Heart right ventricle (tissue), 16 donors: ENCODE results near the gene ERAS. TPM values are rescaled to one million over a fixed set of nuclear protein-coding genes. Genes with fewer than 3 reads are reported as not detected.

ENCODE experiments used
- ATAC-seq, 8 donors: fragments of 200-7000 bp; cut with Tn5 transposase; one replicate each; pipeline ENCODE4 v1.9.1; 2020; ENCODE audit warnings: mild to moderate bottlenecking in 8 of 8, moderate library complexity in 8 of 8, moderate number of reproducible peaks in 1 of 8
- DNase-seq, 2 donors: peaks; one replicate each; pipeline ENCODE4 v3.0.0-alpha.2; 2020
- H3K27ac ChIP-seq, 10 donors: fragments of 200-600 bp; sonication (generic) in 2 of 10; one replicate each; pipeline versions ENCODE4 v1.5.0 to v1.8.0; 2020 to 2022; ENCODE audit warnings: mild to moderate bottlenecking in 3 of 10
- H3K27me3 ChIP-seq, 7 donors: fragments of 200-600 bp; one replicate each; pipeline ENCODE4 v1.8.0; 2021 to 2022; ENCODE audit warnings: mild to moderate bottlenecking in 2 of 7
- H3K36me3 ChIP-seq, 9 donors: fragments of 200-600 bp; sonication (generic) in 1 of 9; one replicate each; pipeline versions ENCODE4 v1.5.0 to v1.8.0; 2020 to 2022; ENCODE audit warnings: mild to moderate bottlenecking in 2 of 9
- H3K4me1 ChIP-seq, 9 donors: fragments of 200-600 bp; sonication (generic) in 1 of 9; one replicate each; pipeline versions ENCODE4 v1.5.0 to v1.8.0; 2020 to 2022; ENCODE audit warnings: mild to moderate bottlenecking in 4 of 9
- H3K4me3 ChIP-seq, 10 donors: fragments of 200-600 bp; sonication (generic) in 2 of 10; one replicate each; pipeline versions ENCODE4 v1.5.0 to v1.8.0; 2020 to 2022; ENCODE audit warnings: mild to moderate bottlenecking in 7 of 10, moderate library complexity in 2 of 10
- H3K9me3 ChIP-seq, 11 donors: fragments of 200-600 bp in 10 of 11; sonication (generic) in 2 of 11; one replicate each; pipeline versions ENCODE4 v1.5.0 to v1.8.0; 2013 to 2022; ENCODE audit warnings: mild to moderate bottlenecking in 2 of 11, control low read depth in 1 of 11, moderate library complexity in 1 of 11
- CTCF ChIP-seq, 9 donors: fragments of 200-600 bp; sonication (generic) in 2 of 9; IDR thresholded peaks; one replicate each; pipeline versions ENCODE4 v1.5.0 to v1.8.0; 2021 to 2022; ENCODE audit warnings: antibody characterized with exemption in 9 of 9, mild to moderate bottlenecking in 5 of 9, moderate library complexity in 1 of 9
- WGBS, 2 donors: extraction: QIAGEN DNeasy Blood & Tissue Kit; methylation state at CpG; one replicate each; pipeline ENCODE4 v1.1.7; 2013; ENCODE audit warnings: inconsistent platforms in 1 of 2; 5-methylcytosine and 5-hydroxymethylcytosine counted together
- intact Hi-C, 10 donors: fragments of 100-400 bp; cut with DNase I; formaldehyde crosslinking; loops; one replicate each; pipeline versions ENCODE4 v1.11.1 to v1.14.2; 2022
- polyA plus RNA-seq, 2 donors: library from polyadenylated mRNA; stranded (reverse); fragments of 200-250 nt; gene quantifications; one replicate each; pipeline ENCODE4 v1.2.3, GENCODE V29; 2013
- total RNA-seq, 10 donors: library from RNA; stranded (reverse); fragmentation: NEBNext Ultra II Directional in 3 of 10; extraction: Animal tissue kit (Norgen Biotek cat#: 25700) in 3 of 10; gene quantifications; one replicate each; pipeline versions ENCODE4 v1.2.1 to v1.2.4, GENCODE V29; 2021 to 2023
- donor health status: Arrhythmogenic right ventricular cardiomyopathy.
- donor health status: ischemic (EF 13 %, LVEDD 7.1; RV severe dilation, severe dysfunction).
- donor health status: healthy with polysubstance abuse.
- donor health status: DM: no; HTN: yes; CAD: no.
- donor health status: DM: no; HTN: no; CAD: no.
- donor health status: ischemic (EF 25% LVEDD 6.9; RV normal size, moderate dysfunction).
- donor health status: ischemic (EF 25% LVEDD 5.7; RV mildly dilated, moderate dysfunction).
- donor health status: healthy.
- donor health status: DM: yes; HTN: yes; CAD: no.
- donor health status: Ischemic cardiomyopathy.
- donor health status: ischemic (EF 35%, LVEDD 5.7; RV mildly dilated, moderate dysfunction).
- donor health status: nonischemic (EF 11% LVEDD 7.7; RV severe dilation, severe dysfunction).
- donor health status: DM: yes; HTN: yes; CAD: no.
- donor health status: PGD.
- donor health status: ischemic (EF 29% LVEDD 5.4; RV normal size, mild dysfunction).
- donor health status: nonischemic (EF 23%, LVEDD 6.1; RV moderate dilation, normal function).

The ERAS gene
- total and polyA plus RNA-seq, 12 donors = 0.04 TPM; not detected in 11

GRCh38 chrX:48823053-48823452 is 3.3 kb upstream of the ERAS start:
- no peak overlapping the region for H3K4me3 ChIP-seq
- peaks cover 0 to 20% (median 0%) of the 10 kb centered on the region in 11 donors for H3K9me3 ChIP-seq
- no peak for TF ChIP-seq CTCF (IDR thresholded peaks at IDR 0.05)
- no peak overlapping the region for H3K27ac ChIP-seq
- H3K27me3 ChIP-seq = peaks cover 0 to 38% (median 0%) of the 10 kb centered on the region in 7 donors
- no peaks in the 10 kb centered on the region for H3K4me1 ChIP-seq
- H3K36me3 ChIP-seq = peaks cover 0 to 56% (median 0%) of the 10 kb centered on the region in 9 donors
- intact Hi-C loops = no loop called here
- DNase-seq (no peak), ATAC-seq (peak in 2 of 8 donors; percentile 21 to 43)
- WGBS, 2 donors = 76 to 84% methylated on average over 6 of the region's 6 CpGs

DNA sequence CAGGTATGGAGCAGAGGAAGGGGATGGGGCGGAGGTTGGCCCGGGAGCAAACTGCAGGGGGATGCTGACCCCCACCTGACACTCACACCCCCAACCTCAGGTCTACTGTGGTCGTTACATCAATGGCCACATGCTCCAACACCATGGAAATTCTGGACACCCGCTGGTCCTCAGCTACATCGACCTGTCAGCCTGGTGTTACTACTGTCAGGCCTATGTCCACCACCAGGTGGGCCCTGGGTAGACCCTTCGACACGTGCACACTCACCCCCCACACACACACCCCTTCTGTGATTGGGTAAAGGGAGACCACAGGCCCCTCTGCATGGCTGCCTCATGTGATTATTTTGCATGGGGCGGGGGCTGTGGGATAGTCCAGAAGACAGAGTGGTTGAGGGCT is 2.2 kb upstream of the ERAS start:
- no peak for ATAC-seq

DNA sequence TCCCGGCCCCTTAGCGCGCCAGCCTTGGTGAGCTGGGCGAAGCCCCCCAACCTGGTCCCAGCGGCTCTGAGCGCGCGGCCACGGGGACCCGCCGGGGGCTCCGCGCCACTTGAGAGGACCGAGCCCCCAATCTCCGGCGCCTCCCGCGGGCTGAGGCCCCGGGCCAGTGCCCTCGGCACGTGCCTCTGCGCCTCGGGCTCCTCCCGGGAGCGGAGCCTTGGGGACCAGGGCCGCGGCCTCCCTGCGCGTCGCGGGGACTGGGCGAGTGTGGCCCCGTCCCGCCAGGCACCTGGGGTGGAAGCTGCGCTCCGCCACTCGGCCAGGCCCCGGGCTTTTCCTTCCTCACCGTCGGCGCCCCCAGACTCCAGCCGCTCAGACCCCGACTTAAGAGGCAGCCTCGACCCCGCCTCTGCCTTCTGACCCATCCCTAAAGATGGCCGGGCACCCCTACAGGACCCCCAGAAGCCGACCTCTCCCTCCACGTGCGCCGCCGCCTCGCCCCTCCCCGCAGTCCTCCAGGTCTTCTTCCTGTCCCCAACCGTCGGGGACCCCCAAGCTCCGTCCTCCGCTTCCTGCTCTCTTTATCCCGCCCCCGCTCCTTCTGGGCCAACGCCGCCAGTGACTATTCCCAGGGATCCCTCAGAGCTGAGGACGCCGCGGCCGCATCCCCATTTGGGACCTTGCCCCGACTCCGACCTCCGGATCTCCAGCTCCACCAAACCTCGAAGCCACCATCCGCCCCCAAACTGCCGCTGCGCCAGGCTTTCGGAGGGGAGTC is 752 bp downstream of the ERAS start:
- 18 to 27% methylated on average over 30 to 61 of the region's 73 CpGs for WGBS, 2 donors
- Histone ChIP-seq H3K4me1 (no peaks in the 10 kb centered on the region), H3K36me3 (peaks cover 0 to 28% (median 0%) of the 10 kb centered on the region in 9 donors), H3K27ac (no peak overlapping the region), H3K27me3 (peaks cover 0 to 79% (median 18%) of the 10 kb centered on the region in 7 donors), H3K4me3 (no peak overlapping the region), H3K9me3 (peaks cover 0 to 20% (median 0%) of the 10 kb centered on the region in 11 donors)
- DNase-seq = no peak
- TF ChIP-seq CTCF (IDR thresholded peaks at IDR 0.05) = no peak
- no peak for ATAC-seq
- intact Hi-C loops = no loop called here

More for the DNA sequence above, 2.2 kb upstream of the ERAS start:
- Histone ChIP-seq H3K27ac (no peak overlapping the region), H3K36me3 (peaks cover 0 to 48% (median 0%) of the 10 kb centered on the region in 9 donors), H3K4me1 (no peaks in the 10 kb centered on the region), H3K27me3 (peaks cover 0 to 49% (median 0%) of the 10 kb centered on the region in 7 donors), H3K9me3 (peaks cover 0 to 20% (median 0%) of the 10 kb centered on the region in 11 donors), H3K4me3 (no peak overlapping the region)
- 94 to 99% methylated on average over 6 to 8 of the region's 8 CpGs for WGBS, 2 donors
- TF ChIP-seq CTCF (IDR thresholded peaks at IDR 0.05) = no peak
- DNase-seq = no peak
- intact Hi-C loops = no loop called here

DNA sequence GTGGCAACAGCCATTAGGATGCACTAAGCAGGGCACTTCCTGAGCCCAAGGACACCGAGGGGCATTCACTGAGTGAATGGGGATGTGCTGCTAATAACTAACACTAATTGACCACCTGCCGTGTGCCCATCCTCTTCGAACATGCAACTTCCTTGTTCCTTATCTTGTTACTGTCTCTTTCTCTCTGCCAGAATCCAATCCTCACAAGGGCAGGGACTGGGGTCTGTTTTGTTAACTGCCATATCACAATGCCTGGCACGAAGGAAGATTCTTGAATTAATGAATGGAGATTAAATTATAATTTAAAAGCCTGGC is 1.3 kb downstream of the ERAS start:
- no peak for TF ChIP-seq CTCF (IDR thresholded peaks at IDR 0.05)
- ATAC-seq (no peak), DNase-seq (no peak)
- Histone ChIP-seq H3K27ac (no peak overlapping the region), H3K9me3 (peaks cover 0 to 20% (median 0%) of the 10 kb centered on the region in 11 donors), H3K27me3 (peaks cover 0 to 84% (median 20%) of the 10 kb centered on the region in 7 donors), H3K36me3 (peaks cover 0 to 23% (median 0%) of the 10 kb centered on the region in 9 donors), H3K4me1 (no peaks in the 10 kb centered on the region), H3K4me3 (no peak overlapping the region)
- 42 to 51% methylated on average over 4 of the region's 4 CpGs for WGBS, 2 donors
- intact Hi-C loops = no loop called here
